GM19035 (cell line): Measurements from ENCODE around the gene UBAC2.
A peak's percentile ranks its signal among the peaks of the same experiment; 100 is the strongest.

ENCODE experiments used
- ATAC-seq: cut with Tn5 transposase; IDR thresholded peaks from one replicate; pipeline ENCODE4 v1.9.1; 2021; ENCODE audit not compliant: unreplicated experiment

UBAC2 gene

DNA sequence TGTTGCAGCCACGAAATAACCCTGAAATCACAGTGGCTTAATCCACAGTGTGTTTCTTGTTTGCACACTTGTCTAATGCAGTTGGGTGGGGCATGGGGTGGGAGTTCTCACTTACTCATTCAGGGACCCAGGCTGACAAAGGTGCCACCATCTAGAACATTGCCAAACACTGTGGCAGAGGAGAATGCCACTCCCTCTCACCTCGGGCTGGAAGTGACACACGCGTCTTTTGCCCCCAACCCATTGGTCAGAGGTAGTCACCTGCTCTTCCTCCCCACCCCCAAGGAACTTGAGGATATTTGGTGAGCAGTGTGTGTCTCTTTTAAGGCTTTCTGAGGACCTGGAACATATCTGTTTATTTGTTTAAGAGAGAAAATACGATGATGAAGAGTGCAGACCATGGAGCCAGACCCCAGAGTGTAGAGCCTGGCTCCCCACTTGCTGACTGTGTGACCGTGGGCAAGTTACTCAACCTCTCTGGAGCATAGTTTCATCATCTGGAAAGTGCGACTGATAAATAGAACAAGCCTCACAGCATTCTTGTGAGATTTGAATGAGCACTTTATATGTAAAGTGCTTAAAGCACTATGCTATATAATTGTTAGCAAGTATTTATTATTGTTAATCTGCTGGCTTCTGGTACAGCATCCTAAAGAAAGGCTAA, 89.2 kb downstream of the UBAC2 start:
- ATAC-seq = no peak

DNA sequence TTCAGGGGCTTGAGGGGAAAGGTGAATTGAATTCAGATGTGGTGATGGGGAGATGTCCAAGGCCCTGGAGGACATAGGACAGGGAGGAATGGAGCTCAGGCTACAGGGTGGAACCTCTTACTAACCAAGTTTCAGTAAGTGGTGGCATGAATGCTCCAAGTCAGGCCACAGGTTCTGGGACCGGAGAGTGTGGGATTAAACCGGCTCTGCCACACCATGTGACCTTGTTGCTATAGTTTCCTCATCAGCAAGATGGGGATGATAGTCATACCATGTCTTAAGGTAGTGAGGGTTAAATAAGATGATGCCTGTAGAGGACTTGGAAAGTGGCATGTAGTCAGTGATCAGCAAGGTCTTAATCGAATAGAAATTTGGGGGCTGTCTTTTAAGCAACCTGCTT, 90.2 kb downstream of the UBAC2 start:
- no peak for ATAC-seq

DNA sequence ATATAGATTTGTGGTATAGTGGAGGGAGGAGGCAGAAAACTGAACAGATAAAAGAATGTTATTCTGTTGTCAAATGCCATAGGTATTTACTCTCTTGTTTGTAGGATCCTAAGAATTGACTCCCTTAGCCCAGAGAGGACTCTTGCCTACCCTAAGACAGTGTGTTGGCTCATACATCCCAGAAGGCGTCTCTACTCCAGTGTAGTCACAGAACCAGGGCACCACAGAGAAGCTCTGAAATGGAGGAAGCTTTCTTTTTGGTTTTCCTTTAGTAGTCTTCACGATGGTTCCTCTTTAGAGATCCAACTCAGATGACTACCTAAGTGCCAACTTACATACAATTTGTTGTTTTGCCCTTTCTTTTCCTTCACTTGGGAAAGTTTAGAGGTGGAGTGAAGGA, 92.5 kb downstream of the UBAC2 start:
- no peak for ATAC-seq

DNA sequence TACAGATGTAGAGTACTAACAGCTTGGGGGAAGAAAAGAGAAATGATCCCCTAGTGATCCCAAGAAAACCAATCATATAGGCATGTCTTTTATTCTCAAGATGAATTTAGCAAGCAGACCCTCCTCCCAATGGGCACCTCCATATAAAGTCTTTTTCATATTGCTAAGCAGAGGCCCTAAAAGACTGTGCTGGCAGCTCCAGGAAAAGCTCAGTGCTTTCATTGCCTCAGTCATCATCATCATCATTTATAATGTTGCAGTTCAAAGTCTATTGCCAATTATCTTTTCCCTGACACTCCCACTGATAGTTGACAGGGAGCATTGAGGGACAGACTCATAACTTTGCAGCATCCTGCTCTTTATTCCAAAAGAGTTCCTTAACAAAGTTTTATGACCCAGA, 93.5 kb downstream of the UBAC2 start:
- ATAC-seq = no peak

DNA sequence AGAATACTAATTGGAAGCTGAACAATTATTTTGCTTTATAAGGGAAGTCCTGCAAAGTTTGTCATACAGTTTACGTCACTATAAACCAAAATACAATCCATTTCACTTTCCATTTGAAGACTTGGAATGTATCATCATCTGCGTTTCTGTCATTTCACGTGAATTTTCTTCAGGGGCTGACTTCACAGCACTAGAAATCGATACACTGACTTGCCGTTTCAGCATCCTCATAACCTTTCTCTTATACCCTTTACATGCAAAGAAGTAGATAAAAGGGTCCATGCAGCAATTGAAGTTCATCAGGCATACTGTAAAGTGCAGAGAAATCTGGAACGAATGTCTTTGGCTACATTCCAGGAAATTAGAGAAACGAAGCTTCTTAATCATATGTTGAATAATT, 94.3 kb downstream of the UBAC2 start:
- ATAC-seq = no peak

DNA sequence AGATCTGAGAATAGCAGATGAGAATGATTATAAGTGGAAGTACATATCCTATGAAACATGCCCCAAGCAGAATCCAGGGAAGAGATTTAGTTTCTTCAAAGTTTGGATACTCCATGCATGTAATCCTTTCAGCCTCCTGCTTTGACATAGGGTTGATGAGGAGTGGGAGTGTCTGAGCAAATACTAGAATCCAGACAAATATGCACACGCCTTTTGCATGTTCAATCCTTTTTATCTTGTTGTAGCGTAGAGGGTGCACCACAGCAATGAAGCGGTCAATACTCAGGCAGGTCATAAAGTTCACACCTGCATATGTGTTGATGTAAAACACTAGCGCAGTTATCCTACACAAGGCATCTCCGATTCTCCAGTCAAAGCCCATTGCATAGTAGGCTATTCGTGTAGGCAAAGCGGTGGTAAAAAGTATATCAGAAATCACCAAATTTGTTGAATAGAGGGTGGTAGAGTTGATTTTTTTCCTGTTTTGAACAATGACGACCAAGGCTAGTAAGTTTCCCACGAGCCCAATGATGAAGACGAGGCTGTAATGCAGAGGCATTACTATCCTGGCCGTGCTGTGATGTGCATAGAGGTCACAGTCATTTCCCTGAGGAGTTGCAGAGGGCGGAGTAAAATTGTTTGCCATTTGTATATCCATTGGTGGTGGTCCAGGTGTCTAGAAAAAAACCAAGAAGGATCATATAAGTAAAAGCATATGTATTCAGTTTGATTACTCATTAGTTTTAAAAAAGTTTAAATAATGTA, 95.0 kb downstream of the UBAC2 start:
- ATAC-seq = no peak

DNA sequence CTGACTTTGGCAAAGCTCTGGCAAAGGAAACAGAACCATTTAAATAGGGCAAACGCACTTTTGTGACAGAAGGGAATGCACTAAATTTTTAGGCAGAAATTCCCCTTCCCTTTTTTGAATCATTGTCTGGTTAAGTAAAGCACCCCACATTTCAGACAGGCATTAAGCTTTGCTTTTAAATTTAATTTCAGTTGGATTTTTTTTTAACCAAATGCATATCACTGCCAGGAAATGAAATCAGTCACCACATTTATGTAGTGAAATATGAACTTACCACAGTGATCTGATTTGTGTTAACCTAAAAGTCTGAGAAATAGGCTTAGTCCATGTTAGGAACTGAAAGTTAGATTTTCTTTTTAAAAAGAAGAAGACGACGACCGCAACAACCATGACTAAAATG, 95.7 kb downstream of the UBAC2 start:
- ATAC-seq = peak; percentile 42

DNA sequence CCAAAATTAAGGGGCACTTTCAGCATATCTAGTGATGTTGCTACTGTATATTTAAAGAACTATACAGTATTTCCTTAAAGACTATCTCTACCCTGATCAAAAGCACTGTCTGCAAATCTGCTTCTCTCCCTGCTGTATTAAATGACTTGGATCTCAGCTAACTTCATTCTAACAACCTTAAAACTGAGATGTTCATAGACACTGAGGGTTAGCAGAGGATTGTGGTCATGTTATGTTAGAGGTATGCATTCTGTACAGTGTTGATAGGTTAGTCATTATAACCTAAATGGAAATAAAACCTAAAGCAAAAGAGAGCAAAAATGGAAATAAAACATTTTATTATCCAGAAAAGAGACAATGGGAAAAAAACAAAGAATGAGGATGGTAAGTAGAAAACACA, 96.7 kb downstream of the UBAC2 start:
- no peak for ATAC-seq

DNA sequence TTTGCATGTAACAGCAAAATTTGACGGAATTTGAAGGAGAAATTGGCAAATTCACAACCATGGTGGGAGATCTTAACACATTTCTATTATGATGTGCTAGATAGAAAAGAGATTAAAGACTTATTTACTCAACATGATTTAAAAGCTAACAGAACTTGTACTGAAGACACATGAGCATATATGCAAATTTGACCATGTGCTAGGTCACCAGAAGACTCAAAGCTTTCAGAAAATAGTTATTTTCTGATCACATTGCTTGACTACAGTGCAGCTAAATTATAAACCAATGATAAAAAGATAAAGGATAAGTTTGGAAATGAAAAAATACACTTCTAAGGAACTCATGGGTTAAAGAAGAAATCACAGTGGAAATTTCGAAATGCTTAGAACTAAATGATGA, 97.4 kb downstream of the UBAC2 start:
- no peak for ATAC-seq

DNA sequence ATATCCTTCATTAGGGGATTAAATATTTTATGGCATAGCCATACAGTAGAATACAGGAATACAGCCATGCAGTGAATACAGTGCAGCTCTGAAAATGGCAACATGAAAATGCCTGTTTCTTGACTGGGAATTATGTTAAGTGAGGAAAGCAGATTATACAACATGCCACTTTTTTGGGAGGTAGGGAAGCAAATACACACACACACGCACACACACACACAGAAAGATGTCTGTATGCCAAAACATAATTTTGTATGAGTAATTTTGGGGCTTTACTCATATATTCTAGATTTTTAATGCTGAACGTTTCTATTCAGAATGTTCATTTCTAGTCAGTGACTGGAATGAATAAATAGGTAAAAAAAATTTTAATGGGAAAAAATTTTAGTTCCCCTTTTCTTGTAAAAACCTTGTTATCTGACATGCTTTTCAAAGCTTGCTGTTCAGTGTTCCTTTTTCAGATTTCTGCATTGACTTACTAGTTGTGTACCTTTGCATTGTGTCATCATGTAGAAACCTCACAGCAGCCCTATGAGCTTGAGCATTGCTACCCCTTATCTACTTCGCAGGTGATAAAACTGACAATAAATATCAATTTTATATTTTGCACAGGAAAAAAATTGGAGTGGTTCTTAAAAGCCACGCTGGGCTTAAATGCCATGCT, 98.7 kb downstream of the UBAC2 start:
- no peak for ATAC-seq

DNA sequence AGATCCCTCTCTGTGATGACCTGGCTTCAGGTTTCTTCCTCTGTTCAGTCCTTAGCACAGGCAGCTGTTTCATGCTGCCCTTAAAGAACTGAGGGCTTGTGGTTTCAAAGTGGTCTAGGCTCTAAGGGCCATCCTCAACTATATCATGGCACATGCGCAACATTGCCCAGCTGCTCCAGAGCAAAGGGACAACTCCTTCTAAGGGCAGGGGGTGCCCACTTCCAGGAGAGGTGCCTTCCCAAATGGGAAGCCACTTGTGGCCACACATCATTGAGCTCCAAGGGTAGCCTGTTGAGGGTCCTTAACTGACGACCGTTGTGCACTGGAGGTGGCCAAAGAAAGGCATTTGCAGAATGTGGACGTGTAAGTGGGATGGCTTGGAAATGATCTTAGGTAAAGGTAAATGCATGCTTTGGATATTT, 99.3 kb downstream of the UBAC2 start:
- ATAC-seq = no peak

DNA sequence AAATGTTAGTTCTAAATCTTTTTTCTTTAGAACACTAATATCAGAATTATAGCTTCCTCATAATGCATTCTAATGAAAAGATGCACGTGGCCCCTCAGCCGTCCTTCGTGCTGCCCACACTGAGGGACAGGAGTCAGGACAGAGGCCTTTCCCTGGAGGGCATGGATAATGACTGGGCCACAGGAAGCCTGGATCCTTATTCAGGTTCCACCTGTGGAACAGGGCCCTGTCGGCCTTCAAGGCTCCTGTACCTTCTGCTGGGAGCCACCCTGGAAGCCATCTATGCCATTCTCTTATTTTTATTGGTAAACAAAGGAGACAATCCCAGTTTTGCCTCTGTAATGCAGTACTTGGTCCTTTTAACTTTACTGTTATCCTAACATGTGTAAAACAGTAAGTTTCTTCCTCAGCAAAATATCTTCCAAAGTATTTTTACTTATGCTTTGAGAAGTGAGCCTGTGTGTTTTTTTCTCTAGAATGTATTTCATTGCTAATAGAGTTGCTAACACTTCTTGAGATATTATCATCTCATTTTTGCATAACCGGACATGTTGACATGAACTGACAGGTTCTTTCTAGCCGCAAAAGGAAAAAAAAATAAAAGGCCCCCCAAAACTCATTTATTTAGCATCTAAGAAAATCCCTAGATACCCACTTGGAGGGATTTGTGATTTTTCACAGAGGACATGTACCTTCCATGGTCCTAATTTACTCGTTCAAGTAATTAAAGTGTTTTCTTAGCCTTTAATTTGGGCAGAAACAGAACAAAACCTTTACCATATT, 100.6 kb downstream of the UBAC2 start:
- ATAC-seq = no peak

DNA sequence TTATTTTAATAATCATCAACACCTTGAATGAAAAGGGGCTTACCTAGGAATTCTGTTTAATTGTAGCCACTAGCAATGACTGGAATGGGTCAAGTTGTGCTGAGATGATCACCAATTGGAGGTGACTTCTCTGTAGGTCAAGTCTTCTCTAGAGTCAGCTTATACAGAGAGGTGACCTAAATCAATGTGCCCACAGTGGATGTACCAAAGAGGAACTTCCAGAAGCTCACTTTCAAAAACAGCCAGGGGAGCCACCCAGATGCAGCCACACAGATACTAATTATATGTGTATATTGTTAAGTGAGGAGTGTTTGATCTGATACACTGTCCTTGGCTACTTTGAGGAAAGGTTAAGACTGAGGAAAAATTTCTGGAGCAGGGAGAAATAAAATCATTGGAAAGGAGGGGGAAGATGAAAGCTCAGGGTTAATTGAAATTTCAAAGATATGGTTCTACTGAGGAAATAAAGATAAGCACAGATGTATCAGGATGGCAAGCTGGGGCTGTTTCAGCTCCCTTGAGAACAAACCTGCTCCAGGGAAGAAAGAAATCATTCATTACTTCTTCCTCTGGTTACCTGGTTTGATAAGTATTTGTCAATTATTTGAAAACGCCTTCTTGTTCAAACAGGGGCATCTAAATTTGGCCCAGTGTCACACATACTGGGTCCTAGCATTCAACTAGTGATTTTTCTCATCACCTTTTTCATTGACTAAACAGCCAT, 101.4 kb downstream of the UBAC2 start:
- no peak for ATAC-seq

DNA sequence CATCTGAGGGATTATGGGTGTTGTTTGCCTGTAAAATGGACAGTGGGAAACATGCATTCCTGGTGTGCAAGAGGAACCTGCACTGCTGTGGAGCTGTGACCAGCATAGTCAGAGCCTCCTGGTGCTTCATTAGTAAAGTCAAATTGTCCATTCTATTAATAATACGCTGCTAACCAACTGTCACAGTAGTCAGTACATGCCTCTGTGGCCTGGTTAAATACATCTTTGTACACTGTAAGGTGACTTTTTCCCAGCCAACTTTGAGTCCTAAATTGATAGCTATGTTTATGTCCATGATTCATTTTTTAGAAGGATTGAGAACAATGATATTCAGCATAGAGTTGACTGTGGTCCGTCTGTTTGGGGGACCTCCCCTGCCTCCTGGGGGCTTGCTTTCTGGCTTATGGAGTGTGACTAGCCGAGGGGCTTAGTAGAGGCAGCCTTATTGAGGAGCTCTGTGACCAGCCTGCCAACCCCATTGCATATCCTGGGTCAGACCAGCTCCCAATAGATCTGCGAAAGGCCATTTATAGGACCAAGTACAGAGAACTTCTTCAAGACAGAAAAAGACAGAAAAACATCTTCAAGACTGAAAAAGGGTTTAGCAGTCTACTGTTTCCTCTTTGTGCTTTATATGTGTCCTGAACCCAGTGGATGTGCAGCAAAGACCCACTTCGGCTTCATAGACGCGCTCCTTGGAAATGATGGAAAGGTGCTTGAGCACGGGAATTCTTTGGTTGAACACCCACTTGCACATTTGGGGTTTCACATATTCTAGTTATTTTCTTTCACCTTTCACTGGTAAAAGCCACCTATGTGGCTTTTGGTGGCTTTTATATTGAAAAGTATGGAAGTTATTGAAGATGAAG, 102.2 kb downstream of the UBAC2 start:
- no peak for ATAC-seq

DNA sequence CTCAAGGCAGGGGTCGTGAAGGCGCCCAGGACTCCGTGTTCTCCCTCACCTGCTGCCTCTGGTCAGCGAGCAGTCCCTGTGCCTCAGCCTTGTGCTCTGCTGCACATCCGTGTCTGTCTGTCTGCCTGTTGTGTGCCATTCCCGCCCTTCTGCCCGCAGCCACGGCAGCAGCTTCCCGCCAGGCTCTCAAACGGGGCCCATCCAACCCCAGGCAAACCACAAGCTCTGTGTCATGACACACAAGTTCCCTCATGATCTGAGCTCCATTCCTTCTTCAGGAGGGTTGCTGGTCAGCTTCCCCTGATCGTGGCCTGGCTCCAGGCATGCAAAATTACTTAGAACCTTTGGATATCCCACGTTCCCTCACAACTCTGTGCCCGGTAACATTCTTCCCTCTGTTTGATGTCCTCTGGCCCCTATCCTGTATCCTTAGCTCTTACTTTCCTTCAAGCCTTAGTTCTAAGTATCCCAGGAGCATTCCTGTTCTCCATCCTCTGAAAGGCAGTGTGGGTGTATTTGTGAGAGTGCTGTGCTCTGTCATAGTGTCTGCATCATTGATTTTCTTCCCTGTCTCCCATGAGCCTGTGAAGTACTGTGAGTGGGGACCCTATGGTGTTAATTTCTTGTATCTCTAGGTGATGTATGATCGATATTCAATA, 103.3 kb downstream of the UBAC2 start:
- ATAC-seq = no peak

DNA sequence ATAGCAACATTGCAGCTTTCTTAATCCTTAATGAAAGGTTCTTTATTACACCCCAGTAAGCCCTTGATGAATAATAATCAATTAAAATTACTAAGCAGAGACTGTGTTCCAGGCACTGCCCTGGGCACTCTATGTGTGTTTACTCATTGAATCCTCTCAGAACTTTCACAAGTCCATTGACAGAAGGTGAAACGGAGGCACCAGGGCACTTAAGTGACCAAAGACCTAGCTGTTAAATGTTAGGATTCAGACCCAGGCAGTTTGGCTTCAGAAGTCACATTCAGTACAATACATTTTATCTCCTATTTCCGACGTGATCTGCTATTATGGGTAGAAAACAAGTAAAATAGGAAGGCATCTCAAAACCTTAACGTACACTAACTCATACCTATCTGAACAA, 103.9 kb downstream of the UBAC2 start:
- no peak for ATAC-seq

DNA sequence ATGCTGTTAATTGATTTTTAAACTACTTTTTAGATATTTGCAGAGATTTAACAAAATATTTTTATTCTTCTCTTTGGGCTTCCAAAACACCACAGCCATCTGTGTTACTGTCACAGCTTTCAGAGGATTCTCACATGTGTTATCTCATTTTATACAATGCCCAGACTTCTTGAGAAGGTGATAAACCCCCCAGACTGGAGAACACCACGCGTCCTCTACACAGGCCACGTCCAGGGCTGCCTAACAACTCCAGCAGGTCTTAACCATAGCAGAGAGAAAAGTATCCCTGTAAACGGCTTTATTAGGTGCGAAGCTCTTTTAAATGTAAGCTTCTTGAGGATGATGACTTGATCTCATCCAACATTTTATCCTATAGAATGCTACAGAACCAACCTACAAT, 104.5 kb downstream of the UBAC2 start:
- no peak for ATAC-seq

DNA sequence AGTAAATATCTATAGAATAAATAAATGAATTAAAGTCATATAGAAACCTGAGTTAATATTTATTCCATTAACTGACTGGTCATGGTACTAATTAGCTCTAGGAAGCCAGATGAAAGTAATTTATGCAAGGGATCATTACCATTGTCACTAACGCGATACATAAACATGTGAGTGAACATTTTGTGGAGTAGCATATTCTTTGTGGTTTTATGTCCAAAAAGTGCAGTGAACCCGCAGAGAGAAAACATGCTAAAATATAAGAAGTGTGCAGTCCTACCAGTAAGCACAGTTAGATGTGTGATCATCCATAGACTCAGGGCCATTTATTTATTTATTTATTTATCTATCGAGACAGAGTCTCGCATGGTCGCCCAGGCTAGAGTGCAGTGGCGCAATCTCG, 104.9 kb downstream of the UBAC2 start:
- ATAC-seq = no peak

DNA sequence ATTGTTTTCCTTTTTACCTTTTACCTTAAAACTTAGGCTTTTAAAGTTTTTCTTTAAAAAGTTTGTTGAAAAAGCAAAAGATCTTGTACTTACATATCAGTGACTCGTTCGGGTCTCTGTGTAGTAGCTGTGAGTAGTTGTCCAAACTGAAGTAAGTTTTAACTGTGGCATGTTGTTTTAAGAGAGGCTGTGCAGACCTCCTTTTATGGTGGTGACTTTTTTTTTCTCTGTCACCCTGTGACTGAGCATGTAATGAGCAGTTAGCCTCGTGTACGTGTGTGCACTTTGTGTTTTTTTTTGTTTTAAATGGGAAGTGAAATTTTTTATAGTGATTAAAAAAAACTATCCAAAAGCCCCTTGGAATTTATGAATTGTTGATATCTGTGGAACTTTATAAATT, 106.6 kb downstream of the UBAC2 start, which contains the start of gene GPR183:
GPR183 (minus strand) TSS at position 153 of the 400 bp plus-strand sequence. CDS start 11,254 bp downstream, outside the sequence.
- ATAC-seq = peak; percentile 61
